Ecto neural progenitor cell (in vitro differentiated cells): Measurements from ENCODE around the gene OR6K3.

ENCODE experiments used
- DNase-seq: peaks from one replicate; pipeline ENCODE4 v3.0.0-alpha.2; 2018; ENCODE audit warnings: low spot score

Gene OR6K3

GRCh38 chr1:158686111-158687009 lies 34.2 kb downstream of the OR6K3 start, which contains the start of gene SPTA1:
TSS of gene SPTA1 (minus strand) at chr1:158686715. CDS start at chr1:158686517, 198 bp downstream.
- DNase-seq: no peak

- no peak for DNase-seq
These were observed 35.4 kb downstream of the OR6K3 start for GRCh38 chr1:158685085-158685484.

GRCh38 chr1:158681606-158682005 lies 38.9 kb downstream of the OR6K3 start:
- DNase-seq: no peak

GRCh38 chr1:158679289-158679688 lies 41.2 kb downstream of the OR6K3 start:
- no peak for DNase-seq

- DNase-seq: no peak
These were observed 44.8 kb downstream of the OR6K3 start for GRCh38 chr1:158675563-158676323.

- DNase-seq: no peak
These were observed 46.2 kb downstream of the OR6K3 start for GRCh38 chr1:158674302-158674701.
